Pulmonary artery endothelial cell (primary cell): ENCODE measurements around the gene ARHGEF9. TPM values are rescaled to one million over a fixed set of nuclear protein-coding genes. Genes with fewer than 3 reads are reported as not detected.
A peak's percentile ranks its signal among the peaks of the same experiment; 100 is the strongest.
"Not testable (repeated sequence)": the region's sequence is repeated elsewhere in the genome, so short reads cannot be mapped to it uniquely, and the experiment has no call there.

Experiments used
- DNase-seq: peaks from one replicate; pipeline ENCODE4 v3.0.0-alpha.2; 2011; ENCODE audit warnings: low read depth, low spot score
- total RNA-seq: library from RNA; depleted of rRNA; stranded (reverse); fragments of >200 nt; gene quantifications from 2 replicates; pipeline ENCODE4 v1.2.3, GENCODE V29; 2014

ARHGEF9 gene
- total RNA-seq: 7.1 and 9.4 TPM in 2 replicates

DNA sequence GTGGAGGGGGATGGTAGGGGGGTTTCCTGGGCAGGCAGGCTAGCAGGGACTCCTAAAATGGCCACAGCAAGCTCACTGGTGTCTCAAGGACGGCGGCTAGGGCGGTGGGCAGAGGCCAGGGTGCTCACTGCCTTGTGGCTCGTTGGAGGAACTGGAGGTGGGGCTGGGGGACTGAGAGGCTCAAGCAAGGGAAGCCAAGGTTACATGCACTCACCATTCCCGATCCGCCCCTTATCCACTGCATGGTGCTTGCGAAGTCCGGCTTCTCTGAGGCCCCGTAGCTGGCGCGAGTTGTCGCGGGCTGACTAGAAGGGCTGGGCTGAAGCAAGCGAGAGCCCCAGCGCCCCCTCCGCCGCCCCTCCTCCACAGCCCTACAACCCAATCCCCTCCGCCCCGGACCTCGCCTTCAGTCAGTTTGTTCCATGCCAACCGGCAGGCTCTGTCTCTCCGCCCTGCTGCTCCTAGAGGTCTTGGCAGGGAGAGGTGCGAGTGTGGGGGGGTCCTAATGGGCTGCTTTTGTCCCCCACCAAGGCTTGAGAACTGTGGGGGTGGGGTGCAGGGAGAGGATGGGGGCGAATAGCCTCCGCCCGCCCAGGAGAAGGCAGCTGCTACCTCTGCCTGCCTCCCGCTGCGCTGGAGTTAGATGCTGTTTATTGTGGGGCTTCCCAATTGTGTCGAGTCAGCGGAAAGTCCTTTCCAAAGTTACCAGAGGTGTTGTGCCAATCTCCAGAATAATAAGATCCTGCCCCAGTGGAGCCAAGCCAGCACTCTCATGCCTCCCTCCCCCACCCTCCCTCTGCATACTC, at the start of gene ARHGEF9:
TSS of gene ARHGEF9 (minus strand) at position 313 of the 806 bp plus-strand sequence. CDS start at position 244, 69 bp downstream.
- DNase-seq: no peak

DNA sequence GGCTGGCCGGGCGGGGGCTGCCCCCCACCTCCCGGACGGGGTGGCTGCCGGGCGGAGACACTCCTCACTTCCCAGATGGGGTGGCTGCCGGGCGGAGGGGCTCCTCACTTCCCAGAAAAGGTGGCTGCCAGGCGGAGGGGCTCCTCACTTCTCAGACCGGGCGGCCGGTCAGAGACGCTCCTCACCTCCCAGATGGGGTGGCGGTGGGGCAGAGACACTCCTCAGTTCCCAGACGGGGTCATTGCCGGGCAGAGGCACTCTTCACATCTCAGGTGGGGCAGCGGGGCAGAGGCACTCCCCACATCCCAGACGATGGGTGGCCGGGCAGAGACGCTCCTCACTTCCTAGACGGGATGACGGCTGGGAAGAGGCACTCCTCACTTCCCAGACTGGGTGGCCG, 40.4 kb upstream of the ARHGEF9 start:
- not testable (repeated sequence) for DNase-seq

DNA sequence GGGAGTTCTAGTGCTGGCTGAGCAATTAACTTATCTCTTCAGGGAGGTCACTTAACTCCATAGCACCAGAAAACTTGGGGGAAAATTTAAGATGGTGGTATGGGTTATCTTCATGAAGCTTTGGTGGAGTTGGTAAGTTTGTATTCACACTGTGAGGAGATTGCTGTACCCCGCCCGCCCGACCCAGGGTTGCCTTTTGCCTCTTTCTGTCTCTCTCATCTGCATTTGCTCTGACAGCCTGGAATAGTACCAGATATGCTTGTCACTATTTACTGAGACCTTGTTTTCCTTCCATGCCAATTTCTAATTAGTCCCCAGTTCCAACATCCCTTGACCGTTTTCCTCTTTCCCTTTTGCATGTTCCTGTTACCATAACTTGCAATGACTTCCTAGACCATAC, 33.1 kb upstream of the ARHGEF9 start:
- DNase-seq: no peak

DNA sequence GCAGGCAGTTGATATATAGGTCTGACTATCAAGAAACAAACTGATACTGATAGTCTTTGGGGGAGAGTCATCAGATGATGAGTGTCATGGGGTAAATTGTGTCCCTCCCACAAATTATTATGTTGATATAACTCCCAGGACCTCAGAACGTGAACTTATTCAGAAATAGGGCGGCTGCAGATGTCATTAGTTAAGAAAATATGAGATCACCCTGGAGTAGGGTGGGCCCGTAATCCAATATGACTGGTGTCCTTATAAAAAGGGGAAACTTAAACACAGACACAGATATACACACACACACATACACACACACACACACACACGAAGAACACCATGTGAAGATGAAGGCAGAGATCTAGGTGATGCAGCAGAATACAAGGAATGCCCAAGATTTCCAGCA, 32.7 kb upstream of the ARHGEF9 start:
- no peak for DNase-seq

DNA sequence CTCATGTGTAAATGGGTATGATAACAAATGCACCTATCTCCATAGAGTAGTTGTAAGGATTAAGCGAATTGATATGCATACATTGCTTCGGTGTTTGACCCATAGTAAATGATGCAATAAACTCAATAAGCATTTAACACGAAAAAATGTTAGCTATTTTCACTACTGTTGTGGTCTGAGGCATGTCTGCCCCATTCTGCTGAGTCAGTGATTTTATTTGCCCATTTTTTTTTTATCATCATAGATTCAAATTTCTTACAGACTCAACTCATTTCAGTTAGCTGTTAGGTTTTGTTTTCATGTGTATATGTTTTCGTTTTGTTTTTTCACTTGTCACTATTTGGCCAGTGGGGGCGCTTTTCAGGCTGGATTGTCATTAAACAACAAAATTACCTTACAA, 27.8 kb upstream of the ARHGEF9 start:
- DNase-seq: no peak

DNA sequence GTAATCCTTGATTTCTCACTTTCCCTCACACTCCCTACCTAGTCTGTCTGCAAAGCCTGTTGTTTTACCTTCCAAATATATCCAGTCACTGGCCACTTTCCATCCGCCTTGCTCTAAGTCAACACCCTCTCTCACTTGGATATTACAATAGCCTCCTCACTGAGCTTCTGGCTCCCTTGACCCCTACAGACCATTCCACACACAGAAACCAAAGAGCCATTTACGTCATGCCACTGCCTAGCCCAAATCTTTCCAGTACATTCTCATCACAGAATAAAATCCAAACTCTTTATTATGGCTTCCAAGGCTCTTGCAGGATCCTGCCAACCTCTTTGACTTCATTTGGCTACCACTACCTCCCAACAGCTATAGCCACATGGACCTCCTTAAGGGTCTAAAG, 25.7 kb upstream of the ARHGEF9 start:
- no peak for DNase-seq

DNA sequence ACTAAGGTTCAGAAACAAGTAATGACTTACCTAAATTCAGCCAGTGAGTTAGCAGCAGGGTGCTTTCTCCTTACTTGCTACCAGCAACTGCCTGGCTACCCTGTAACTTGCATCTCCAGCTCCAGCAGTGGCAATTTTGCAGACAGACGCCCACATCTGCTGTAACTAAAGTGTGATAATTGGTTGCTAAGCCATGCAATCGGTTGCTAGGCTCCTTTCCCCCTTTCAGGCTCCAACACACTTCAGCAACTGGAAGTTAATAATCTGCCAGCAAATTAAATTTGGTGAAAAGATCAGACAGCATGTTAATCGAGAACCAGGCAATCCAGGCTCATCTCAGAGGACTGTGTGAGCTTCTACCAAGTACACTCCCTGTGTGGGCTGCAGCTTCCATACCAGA, 24.2 kb upstream of the ARHGEF9 start:
- no peak for DNase-seq

DNA sequence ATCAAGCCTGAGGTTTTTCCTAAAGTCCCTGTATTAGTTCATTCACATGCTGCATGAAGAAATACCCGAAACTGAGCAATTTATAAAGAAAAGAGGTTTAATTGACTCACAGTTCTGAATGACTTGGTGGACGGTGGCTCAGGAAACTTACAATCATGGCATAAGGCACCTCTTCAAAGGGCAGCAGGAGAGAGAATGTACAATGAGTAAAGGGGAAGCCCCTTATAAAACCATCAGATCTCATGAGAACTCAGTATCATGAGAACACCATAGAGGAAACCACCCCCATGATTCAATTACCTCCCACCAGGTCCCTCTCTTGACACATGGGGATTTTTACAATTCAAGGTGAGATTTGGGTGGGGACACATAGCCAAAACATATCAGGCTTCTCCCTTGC, 10.4 kb upstream of the ARHGEF9 start:
- not testable (repeated sequence) for DNase-seq

DNA sequence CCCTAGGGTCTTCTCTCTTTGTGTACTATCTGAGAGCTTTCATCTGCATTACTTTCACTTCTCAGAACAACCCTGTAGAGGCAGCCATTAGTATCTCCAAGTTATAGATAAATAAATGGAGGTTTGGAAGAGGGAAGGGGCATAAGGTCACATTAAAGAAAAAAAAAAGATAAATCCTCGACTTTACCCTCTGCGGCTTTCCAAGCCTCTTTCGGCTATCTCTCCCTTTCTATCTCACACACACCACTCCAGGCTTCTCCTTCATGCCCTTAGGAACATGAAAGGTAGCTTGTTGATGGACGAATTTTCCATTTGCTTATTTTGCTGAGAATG, 660 bp upstream of the ARHGEF9 start:
- no peak for DNase-seq

DNA sequence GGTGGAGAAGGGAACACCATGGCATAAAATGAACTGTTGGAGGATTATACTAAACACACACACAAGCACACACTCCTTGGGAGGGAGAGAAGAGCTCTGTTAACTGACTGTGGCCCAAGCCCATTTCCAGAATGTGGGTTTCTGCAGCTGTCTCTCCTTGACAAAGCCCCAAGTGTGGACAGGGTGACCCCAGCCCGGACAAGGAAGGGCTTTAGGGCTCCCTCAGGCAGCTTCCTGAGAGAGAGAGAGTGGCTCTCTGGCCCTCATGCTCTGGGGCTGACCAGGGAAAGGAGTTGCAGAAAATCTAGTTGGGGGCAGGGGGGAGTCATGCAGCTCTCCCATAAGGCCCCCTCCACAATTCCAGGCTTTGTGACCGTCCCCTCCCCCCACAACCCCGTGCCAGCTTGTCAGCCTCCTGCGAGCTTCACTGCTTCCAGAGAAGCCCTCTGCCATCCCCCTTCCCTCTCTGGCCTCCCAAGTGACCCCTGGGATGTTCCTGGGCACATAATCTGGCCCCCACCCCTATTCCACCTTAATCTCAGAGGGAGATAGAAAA, 590 bp downstream of the ARHGEF9 start:
- DNase-seq: no peak

DNA sequence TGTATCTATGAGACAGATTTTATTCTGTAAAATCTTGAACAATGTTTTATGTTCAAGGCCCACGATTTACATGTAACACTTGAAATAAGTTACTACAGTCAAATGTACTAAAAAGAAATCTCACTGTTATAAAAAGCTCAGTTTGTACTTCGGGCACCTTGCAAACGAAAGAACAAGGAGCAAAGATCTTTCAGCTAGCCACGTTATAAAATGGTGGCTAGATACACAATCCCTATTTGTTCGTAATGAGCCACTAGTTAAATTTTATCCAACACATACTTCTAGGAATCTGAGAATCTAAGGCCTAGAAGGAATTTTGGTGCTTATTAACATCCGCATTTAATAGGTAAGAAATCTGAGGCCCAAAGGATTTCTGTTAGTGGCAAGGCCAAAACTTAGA, 2.5 kb downstream of the ARHGEF9 start:
- no peak for DNase-seq

DNA sequence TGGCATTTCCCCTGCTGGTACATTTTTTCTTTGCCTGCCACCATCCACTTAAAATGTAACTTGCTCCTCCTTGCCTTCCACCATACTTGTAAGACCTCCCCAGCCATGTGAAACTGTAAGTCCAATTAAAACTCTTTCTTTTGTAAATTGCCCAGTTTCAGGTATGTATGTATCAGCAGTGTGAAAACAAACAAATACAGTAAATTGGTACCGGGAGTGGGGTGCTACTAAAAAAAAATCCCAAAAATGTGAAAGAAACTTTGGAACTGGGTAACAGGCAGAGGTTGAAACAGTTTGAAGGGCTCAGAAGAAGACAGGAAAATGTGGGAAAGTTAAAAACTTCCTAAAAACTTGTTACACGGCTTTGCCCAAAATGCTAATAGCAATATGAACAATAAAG, 16.3 kb downstream of the ARHGEF9 start:
- DNase-seq: no peak

DNA sequence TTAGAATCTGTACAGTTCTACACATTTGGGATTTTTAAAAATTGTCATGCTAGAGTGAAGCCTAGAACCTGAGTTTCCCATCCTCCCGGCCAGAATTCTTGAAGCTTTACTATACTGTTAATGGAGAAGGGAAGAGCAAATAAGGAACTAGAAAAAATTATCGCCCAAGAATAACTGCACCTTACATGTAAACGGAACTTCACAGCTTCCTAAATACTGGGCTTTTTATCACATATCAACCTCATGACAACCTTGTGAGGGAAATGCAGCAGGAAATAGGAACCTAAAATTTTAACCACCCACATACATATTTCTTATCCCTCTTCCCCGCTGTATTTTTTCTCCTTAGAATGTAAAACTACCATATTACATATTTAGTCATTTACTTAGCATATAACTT, 19.3 kb downstream of the ARHGEF9 start:
- no peak for DNase-seq

DNA sequence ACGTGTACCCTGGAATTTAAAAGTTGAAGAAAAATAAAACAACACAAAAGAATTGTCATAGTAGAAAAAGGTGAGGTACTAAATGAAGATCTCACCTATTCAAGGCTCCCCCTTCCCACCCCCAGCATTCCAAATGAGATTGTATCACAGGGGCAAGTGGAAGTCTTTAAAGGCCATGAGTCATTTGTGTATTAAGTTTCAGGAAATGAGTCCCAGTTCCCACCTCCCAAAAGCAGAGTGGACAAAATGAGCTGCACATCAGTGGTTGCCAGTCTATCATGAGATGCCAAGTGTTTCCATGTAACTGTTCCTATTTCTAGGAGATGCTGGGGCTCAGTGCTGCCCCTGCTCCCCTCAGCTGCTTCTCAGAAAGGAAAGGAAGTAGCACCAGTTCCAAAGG, 20.1 kb downstream of the ARHGEF9 start:
- no peak for DNase-seq

DNA sequence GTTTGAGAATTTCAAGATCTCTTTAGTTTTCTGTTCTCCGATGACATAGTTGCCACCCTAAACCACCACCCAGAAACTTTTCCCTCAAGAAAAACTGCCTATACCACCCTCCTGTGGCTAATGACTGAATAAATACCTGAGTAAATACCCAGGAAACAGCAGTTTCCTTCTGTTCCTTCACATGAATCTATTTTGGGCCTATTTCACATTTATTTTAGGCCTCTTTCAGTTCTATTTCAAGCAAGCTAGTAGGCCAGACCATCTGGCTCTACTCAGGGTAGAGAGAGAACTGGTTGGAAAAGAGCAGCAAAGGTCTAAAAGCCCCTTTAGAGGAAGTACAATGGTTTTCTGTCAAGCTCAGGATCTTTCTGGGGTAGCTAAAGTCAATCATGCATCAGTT, 23.4 kb downstream of the ARHGEF9 start:
- no peak for DNase-seq

DNA sequence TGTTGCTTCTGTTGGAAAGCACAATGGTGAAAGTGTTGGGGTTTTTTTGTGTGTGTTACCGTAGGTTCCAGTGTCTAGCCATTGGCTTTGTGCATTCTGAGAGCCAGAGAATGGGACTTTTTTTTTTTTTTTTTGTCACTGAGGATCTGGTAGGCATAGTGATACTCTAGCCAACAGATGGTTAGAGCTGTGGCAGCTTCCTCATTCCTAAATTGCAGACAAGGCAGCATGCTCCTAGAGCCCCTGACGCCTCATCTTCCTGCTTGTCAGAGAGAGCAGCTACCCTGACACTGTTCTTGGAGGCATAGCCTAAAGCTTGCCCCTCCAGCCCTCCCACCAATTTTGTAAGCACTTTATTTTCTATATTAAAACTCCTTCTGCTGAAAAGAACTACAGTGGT, 27.0 kb downstream of the ARHGEF9 start:
- no peak for DNase-seq

DNA sequence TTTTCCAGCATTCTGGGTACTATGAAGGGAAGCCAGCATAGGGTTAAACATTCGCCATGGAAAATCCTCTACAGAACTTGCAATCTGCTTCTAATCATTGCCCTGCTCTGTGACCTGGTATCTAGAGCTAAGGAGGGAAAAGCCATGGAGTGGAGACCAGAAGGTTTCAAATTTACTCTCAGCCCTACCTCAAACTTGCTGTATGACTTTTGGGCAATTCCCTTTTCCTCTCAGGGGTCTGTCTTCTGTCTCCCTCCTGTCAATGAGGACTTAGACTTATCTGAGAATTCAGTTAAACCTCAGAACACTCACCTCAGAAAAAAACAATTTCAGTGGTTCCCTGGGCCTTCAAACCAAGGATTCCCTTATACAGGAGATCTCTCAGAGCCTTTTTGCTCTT, 29.1 kb downstream of the ARHGEF9 start:
- no peak for DNase-seq

DNA sequence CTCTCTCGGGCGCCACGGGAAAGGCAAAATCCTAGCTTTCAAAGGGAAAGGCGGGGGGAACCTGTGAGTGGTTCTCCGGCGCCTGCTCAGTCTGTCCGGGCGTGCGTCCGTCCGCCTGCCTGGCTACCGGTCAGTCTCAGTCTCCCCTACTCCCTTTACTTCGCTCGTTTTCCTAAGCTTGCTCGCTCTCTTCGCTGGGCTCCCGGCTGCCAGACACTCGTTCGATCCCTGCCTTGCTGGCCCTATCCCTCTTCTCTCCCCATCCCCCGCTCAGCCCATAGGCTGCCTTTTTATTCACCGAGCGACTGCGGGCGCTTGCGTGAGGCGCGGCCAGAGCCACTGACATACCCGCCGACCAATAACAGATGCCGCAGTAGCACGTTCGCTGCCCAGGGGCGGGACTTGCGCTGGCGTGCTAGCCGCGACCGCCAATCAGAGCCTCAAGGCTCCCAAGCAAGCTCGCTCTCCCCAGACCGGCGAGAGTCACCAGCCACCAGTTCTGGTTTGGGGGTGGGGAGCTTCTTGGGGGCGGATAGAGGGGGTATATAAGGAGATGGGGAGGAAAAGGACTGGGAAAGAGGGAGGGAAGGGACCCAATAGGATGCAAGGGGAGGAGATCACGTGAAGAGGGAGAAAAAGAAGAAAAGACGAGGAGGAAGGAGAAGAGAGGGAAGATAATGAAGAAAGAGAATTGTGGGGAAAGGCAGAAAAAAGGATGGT, 30.0 kb downstream of the ARHGEF9 start:
- DNase-seq: peak; percentile 75

DNA sequence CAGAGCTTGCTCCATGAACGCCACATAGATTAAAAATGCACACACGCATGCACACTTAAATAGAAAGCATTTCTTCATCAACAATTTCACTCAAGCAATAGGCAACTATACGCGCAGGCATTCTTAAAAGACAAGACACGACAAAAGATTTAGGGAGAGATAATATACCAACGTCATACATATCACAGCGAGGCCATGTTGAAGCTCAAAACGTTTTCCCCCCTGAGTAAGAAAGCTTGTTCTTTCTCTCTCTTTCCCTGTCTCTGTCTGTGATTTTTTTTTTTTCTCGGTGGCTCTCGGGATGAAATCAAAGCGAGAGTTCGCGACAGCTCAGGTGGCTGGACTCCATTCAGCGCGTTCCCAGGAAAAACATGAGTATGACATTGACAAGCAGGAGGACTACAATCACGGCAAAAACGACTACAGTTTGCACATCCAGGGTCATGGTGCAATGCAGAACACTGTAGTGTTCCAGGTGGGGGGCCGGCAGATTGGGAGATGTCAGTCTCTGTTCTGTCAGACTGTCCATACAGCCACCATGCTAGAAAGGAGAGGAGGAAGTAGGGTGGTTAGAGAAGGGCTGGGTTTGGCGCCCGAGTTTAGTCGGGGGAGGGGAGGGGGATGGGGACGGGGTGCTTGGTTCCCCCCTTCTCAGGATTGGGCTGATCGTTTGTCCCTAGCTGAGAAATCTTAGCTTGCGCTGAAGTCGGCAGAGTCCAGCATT, 30.7 kb downstream of the ARHGEF9 start:
- no peak for DNase-seq

DNA sequence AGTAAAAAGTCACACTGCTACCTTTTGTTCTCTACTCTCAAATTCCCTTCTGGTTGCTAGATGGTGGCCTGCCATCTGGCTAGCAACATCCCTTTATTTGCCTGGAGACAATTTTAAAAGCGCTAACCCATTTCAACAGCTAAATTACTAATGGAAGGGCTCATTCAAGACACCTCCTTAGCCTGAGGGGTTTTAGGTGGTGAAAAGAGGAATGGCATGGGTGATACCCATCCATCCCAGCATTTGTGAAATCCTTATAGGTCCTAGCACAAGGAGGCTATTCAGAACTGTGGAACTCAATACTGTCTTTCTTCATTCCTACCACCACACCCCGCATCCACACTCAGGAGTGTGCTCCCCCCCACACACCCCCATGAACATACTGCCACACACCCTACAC, 33.5 kb downstream of the ARHGEF9 start:
- DNase-seq: no peak

DNA sequence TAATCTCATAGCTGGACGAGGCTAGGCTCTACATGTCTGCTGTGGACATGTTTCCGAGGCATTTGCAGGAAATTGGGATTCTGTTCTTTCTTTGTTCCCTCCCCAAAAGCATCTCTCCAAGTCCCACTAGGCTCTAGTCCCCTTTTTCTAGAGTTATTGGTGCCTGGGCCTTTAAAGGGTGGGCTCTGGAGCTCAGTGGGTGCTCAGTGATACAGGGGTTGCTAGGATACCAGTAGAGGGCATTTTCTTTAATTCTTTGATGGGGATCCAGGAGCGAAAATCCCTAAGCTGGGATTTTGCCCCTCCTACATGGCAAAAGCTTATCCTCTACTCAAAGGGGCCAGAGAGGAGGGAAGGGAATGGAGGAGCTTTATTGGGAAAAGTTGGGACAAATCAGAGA, 34.2 kb downstream of the ARHGEF9 start:
- DNase-seq: no peak

DNA sequence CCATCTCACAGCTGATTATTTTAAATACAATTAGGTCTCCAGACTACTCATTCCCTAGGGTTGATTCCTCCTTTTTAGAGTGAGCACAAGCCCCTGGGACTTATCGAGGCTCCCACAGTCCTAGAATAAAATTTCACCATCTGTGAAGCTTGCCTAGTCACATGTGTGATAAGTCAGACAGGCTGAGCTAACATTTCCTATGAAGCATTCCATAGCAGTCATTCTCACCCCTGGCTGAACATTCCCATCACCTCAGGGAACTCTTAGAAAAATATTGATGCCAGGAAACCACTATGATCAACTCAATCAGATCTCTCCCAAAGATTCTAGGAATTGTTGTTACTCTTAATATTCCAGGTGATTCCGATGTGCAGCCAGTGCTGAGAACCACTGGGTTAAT, 37.7 kb downstream of the ARHGEF9 start:
- DNase-seq: peak; percentile 62
